Activated T-cell treated with anti-CD3 and anti-CD28 coated beads, Interleukin-2, amount 50 U/mL, for 72 hours (primary cell): ENCODE data around the gene LMX1A. TPM values are rescaled to one million over a fixed set of nuclear protein-coding genes. Genes with fewer than 3 reads are reported as not detected.

ENCODE experiments used
- ATAC-seq, 2 donors: fragments of 150-1000 bp; cut with Tn5 transposase; replicated peaks in 1 of 2; 2 replicates each; pipeline ENCODE4 v1.10.0; 2021; ENCODE audit warnings: moderate library complexity in 2 of 2, mild to moderate bottlenecking in 1 of 2
- DNase-seq, 2 donors: peaks; one replicate each; pipeline ENCODE4 v3.0.0; 2021 to 2022; ENCODE audit warnings: mixed read lengths in 1 of 2
- H3K27ac Mint-ChIP-seq: one replicate; pipeline ENCODE4 v1.8.0; 2022; ENCODE audit warnings: mild to moderate bottlenecking, moderate library complexity, mixed read lengths
- H3K27me3 Mint-ChIP-seq: one replicate; pipeline ENCODE4 v1.8.0; 2022; ENCODE audit warnings: low read depth, mixed read lengths
- H3K36me3 Mint-ChIP-seq, 2 donors: one replicate each; pipeline ENCODE4 v1.8.0; 2022; ENCODE audit warnings: mixed read lengths in 2 of 2, mild to moderate bottlenecking in 1 of 2; ENCODE audit not compliant: insufficient read depth in 2 of 2
- H3K4me1 Mint-ChIP-seq: one replicate; pipeline ENCODE4 v1.8.0; 2022; ENCODE audit warnings: low read depth, mixed read lengths
- H3K4me3 Mint-ChIP-seq, 2 donors: one replicate each; pipeline ENCODE4 v1.8.0; 2022; ENCODE audit warnings: mild to moderate bottlenecking in 2 of 2, mixed read lengths in 2 of 2, moderate library complexity in 2 of 2
- H3K9me3 Mint-ChIP-seq, 2 donors: one replicate each; pipeline ENCODE4 v1.8.0; 2022; ENCODE audit warnings: mixed read lengths in 2 of 2
- total RNA-seq, 2 donors: library from RNA; stranded (reverse); gene quantifications; one replicate each; pipeline ENCODE4 v1.2.3, GENCODE V29; 2022

Gene LMX1A
- total RNA-seq, 2 donors from 2014 or later, result not detected

- Mint-ChIP-seq H3K27ac (no peak overlapping the region), H3K4me3 (no peak overlapping the region), H3K4me1 (no peaks in the 10 kb centered on the region), H3K27me3 (peaks cover 8% of the 10 kb centered on the region), H3K9me3 (peaks cover 0 to 2% of the 10 kb centered on the region in 2 donors), H3K36me3 (no peaks in the 10 kb centered on the region)
- DNase-seq (no peak), ATAC-seq (no peak)
Observed at GRCh38 chr1:165168467-165168866, 188.0 kb downstream of the LMX1A start.

DNA sequence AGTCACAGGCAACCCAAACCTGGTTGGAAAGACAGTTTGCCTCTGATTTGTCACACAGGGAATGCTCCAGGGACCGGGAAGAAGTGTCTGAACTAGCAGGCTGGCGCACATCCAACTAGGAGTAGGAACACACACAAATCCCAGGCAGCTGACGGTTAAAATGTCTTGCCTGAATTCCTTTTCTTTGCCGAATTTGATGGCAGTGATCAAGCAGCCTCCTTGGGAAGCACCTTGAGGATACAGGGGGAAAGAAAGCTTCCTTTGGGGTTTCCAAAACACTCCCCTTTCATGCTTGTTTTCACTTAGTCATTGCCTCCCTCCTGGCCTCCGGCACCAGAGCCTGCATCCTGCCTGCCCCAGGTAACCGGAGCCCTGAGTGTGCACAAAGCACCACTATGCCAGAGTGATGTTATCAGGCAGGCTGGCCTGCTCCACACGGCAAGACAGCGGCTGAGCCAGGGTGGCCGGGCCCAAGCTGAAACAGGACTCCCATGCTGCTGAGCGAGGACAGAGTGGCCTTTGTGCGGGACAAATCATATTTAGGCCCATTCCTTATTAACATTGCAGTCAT is 193.8 kb downstream of the LMX1A start:
- Mint-ChIP-seq H3K27ac (no peak overlapping the region), H3K27me3 (no peaks in the 10 kb centered on the region), H3K4me1 (no peaks in the 10 kb centered on the region), H3K9me3 (no peaks in the 10 kb centered on the region), H3K36me3 (no peaks in the 10 kb centered on the region), H3K4me3 (no peak overlapping the region)
- no peak for DNase-seq
- no peak for ATAC-seq

DNA sequence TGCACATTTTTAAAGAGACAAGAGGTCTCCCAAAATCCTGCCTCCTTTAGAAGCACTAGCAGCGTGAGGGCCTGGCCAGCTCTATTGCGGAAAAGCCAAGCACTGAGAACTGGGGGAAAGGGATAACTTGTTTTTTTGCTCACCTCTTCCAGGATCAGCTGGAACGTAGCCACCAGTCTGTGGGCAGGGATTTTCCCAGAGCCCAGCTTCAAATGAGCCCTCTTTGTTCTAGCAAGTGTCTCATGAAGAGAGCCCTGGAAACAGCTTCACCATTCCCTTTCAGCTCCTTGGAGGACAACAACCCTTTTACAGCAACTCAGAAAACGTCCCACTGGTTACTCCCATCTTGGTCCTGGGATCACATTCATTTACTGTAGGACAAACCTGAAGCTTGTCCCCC is 195.4 kb downstream of the LMX1A start:
- DNase-seq, result no peak
- Mint-ChIP-seq H3K9me3 (no peaks in the 10 kb centered on the region), H3K27ac (no peak overlapping the region), H3K4me1 (no peaks in the 10 kb centered on the region), H3K27me3 (no peaks in the 10 kb centered on the region), H3K4me3 (no peak overlapping the region), H3K36me3 (no peaks in the 10 kb centered on the region)
- no peak for ATAC-seq

GRCh38 chr1:165153182-165153581 is 203.3 kb downstream of the LMX1A start:
- H3K36me3 Mint-ChIP-seq, result no peaks in the 10 kb centered on the region
- ATAC-seq, result no peak
- H3K27ac Mint-ChIP-seq, result no peak overlapping the region
- H3K4me3 Mint-ChIP-seq, result no peak overlapping the region
- no peaks in the 10 kb centered on the region for H3K9me3 Mint-ChIP-seq
- DNase-seq, result no peak
- H3K4me1 Mint-ChIP-seq, result no peaks in the 10 kb centered on the region
- no peaks in the 10 kb centered on the region for H3K27me3 Mint-ChIP-seq

DNA sequence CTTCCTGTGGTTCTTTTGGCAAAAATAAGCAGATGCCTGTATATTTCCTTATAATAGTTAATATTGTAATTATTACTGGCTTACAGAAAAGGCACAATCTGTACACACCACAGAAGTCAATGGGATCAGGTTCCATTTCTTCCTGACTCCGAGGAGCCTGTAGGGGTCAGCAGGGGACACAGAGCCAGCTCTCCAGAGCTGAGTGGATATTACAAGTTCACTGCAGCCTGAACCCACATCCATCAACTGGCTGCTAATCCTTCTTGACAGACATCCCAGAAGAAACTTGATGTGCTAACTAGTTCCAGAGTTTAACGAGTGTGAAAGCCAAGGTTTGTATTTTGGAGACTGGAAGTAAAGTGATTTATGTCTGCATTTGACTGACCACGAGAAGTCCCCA is 203.8 kb downstream of the LMX1A start:
- DNase-seq (no peak), ATAC-seq (no peak)
- Mint-ChIP-seq H3K4me1 (no peaks in the 10 kb centered on the region), H3K4me3 (no peak overlapping the region), H3K27ac (no peak overlapping the region), H3K9me3 (no peaks in the 10 kb centered on the region), H3K27me3 (no peaks in the 10 kb centered on the region), H3K36me3 (no peaks in the 10 kb centered on the region)

DNA sequence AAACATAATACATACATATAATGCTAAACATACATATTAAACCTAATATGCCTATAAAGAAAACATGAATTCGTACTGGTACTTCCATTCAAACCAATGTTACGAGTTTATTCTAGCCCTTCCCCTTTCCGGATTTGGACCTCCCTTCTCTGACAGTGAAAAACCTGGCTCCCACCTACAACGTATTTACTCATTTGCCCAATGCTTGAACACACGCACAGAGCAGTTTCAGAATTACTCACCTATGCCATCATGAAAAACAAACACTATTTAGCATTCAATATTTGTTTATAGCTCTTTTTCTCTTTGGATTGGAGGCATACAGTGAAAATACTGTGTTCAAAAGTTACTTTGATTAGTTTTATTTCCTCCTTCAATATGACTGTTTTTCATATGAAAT is 204.4 kb downstream of the LMX1A start:
- no peaks in the 10 kb centered on the region for H3K9me3 Mint-ChIP-seq
- no peaks in the 10 kb centered on the region for H3K27me3 Mint-ChIP-seq
- H3K4me3 Mint-ChIP-seq, result no peak overlapping the region
- no peaks in the 10 kb centered on the region for H3K36me3 Mint-ChIP-seq
- H3K27ac Mint-ChIP-seq, result no peak overlapping the region
- H3K4me1 Mint-ChIP-seq, result no peaks in the 10 kb centered on the region
- ATAC-seq (no peak), DNase-seq (no peak)

Other genes starting within 250 kb of the LMX1A start
- not detected for gene RXRG, start 88.4 kb upstream of the LMX1A start, total RNA-seq
- not detected for gene LRRC52, start 187.3 kb upstream of the LMX1A start, total RNA-seq